Measurements from ENCODE around the gene PSAPL1.

The PSAPL1 gene

GRCh38 chr4:7434766-7435150 lies at the start of gene PSAPL1:
PSAPL1 (minus strand) TSS chr4:7434930; CDS start chr4:7434879, 51 bp downstream.
- DNase-seq = no peak

GRCh38 chr4:7481227-7481626 lies 46.5 kb upstream of the PSAPL1 start:
- DNase-seq = no peak

- DNase-seq = no peak
Observed at GRCh38 chr4:7480423-7480822, 45.7 kb upstream of the PSAPL1 start.

- DNase-seq = no peak
Observed at GRCh38 chr4:7478665-7479064, 43.9 kb upstream of the PSAPL1 start.

GRCh38 chr4:7477695-7478094 lies 43.0 kb upstream of the PSAPL1 start:
- no peak for DNase-seq

- no peak for DNase-seq
Observed at GRCh38 chr4:7476820-7477219, 42.1 kb upstream of the PSAPL1 start.

- no peak for DNase-seq
Observed at GRCh38 chr4:7475207-7475606, 40.5 kb upstream of the PSAPL1 start.

- no peak for DNase-seq
Observed at GRCh38 chr4:7474320-7474719, 39.6 kb upstream of the PSAPL1 start.

GRCh38 chr4:7473081-7473480 lies 38.4 kb upstream of the PSAPL1 start:
- no peak for DNase-seq

GRCh38 chr4:7472442-7473013 lies 37.8 kb upstream of the PSAPL1 start:
- DNase-seq = no peak

- no peak for DNase-seq
Observed at GRCh38 chr4:7470522-7471128, 35.9 kb upstream of the PSAPL1 start.

- DNase-seq = no peak
Observed at GRCh38 chr4:7470111-7470510, 35.4 kb upstream of the PSAPL1 start.

- DNase-seq = no peak
Observed at GRCh38 chr4:7469023-7469422, 34.3 kb upstream of the PSAPL1 start.

GRCh38 chr4:7467471-7467870 lies 32.7 kb upstream of the PSAPL1 start:
- DNase-seq = no peak

GRCh38 chr4:7466904-7467303 lies 32.2 kb upstream of the PSAPL1 start:
- no peak for DNase-seq

GRCh38 chr4:7466215-7466614 lies 31.5 kb upstream of the PSAPL1 start:
- no peak for DNase-seq

- DNase-seq = no peak
Observed at GRCh38 chr4:7465017-7465416, 30.3 kb upstream of the PSAPL1 start.

- no peak for DNase-seq
Observed at GRCh38 chr4:7464259-7464655, 29.5 kb upstream of the PSAPL1 start.

GRCh38 chr4:7463566-7464258 lies 29.0 kb upstream of the PSAPL1 start:
- no peak for DNase-seq

GRCh38 chr4:7462509-7462971 lies 27.8 kb upstream of the PSAPL1 start:
- DNase-seq = no peak

GRCh38 chr4:7461230-7461629 lies 26.5 kb upstream of the PSAPL1 start:
- no peak for DNase-seq

- DNase-seq = no peak
Observed at GRCh38 chr4:7460566-7460965, 25.8 kb upstream of the PSAPL1 start.

- DNase-seq = no peak
Observed at GRCh38 chr4:7459471-7459870, 24.7 kb upstream of the PSAPL1 start.

GRCh38 chr4:7458477-7458876 lies 23.7 kb upstream of the PSAPL1 start:
- DNase-seq = no peak

- DNase-seq = no peak
Observed at GRCh38 chr4:7458066-7458425, 23.3 kb upstream of the PSAPL1 start.
